A549 (cell line): ENCODE data around the gene MICOS13. TPM values are rescaled to one million over a fixed set of nuclear protein-coding genes. Genes with fewer than 3 reads are reported as not detected.

ENCODE experiments used
- ATAC-seq, 2 experiments: fragments of 200-7000 bp in 1 of 2; fragments of >200 bp in 1 of 2; cut with Nextera tagmentation in 1 of 2; cut with Tn5 transposase in 1 of 2; 3 replicates each; pipeline versions ENCODE4 v1.8.0 to v1.9.1; 2018 to 2020; ENCODE audit warnings: mild to moderate bottlenecking in 1 of 2, moderate library complexity in 1 of 2
- CTCF ChIA-PET: fragments of 300-600 bp; sonication (Branson Sonifier 250); formaldehyde crosslinking; extraction: SDS; loops from one replicate; lab custom pipeline; 2021; ENCODE audit warnings: antibody characterized with exemption, inconsistent platforms; lab: Yijun Ruan, JAX
- POLR2A ChIA-PET: fragments of 350-600 bp; formaldehyde crosslinking; extraction: SDS; loops from one replicate; lab custom pipeline; 2021; ENCODE audit warnings: antibody characterized with exemption, inconsistent platforms; lab: Yijun Ruan, JAX
- DNase-seq, 2 experiments: peaks; one replicate each; pipeline versions ENCODE4 v3.0.0 to v3.0.0-alpha.2; 2011 to 2016; ENCODE audit warnings: low read depth in 1 of 2, low spot score in 1 of 2
- FAIRE-seq: peaks from 2 replicates; lab custom pipeline; 2011; peaks lifted over from hg19 to GRCh38; lab: Jason Lieb, UNC
- H3K27ac ChIP-seq, 2 experiments: fragments of >200 bp; sonication (Bioruptor Twin); formaldehyde crosslinking; 3 replicates each; pipeline ENCODE4 v1.5.1; 2016 to 2017
- H3K4me1 ChIP-seq: fragments of >200 bp; sonication (Bioruptor Twin); formaldehyde crosslinking; 3 replicates; pipeline ENCODE4 v1.6.1; 2016
- H3K4me2 ChIP-seq: fragments of >200 bp; sonication (Bioruptor Twin); formaldehyde crosslinking; 3 replicates; pipeline ENCODE4 v1.6.1; 2016
- H3K4me3 ChIP-seq: fragments of >200 bp; sonication (Bioruptor Twin); formaldehyde crosslinking; 3 replicates; pipeline ENCODE4 v1.5.1; 2016
- H3K9me3 ChIP-seq: fragments of >200 bp; sonication (Bioruptor Twin); formaldehyde crosslinking; 3 replicates; pipeline ENCODE4 v1.6.1; 2016
- BHLHE40 ChIP-seq: IDR thresholded peaks from 2 replicates; pipeline ENCODE4 v1.6.1; 2012; ENCODE audit warnings: low read depth, low read length, inconsistent platforms
- CBX8 ChIP-seq: fragments of 200-600 bp; sonication (generic); IDR thresholded peaks from 2 replicates; pipeline ENCODE4 v1.6.1; 2016
- CHD2 ChIP-seq: fragments of 150-350 bp; IDR thresholded peaks from 2 replicates; pipeline ENCODE4 v1.6.1; 2014; ENCODE audit warnings: low read length; ENCODE audit not compliant: partially characterized antibody
- E2F6 ChIP-seq: IDR thresholded peaks from 2 replicates; pipeline ENCODE4 v1.6.1; 2012; ENCODE audit warnings: low read depth, borderline replicate concordance
- EHMT2 ChIP-seq: fragments of 200-600 bp; sonication (generic); IDR thresholded peaks from 2 replicates; pipeline ENCODE4 v1.6.1; 2016; ENCODE audit warnings: antibody characterized with exemption, low read depth, mild to moderate bottlenecking, moderate library complexity
- EP300 ChIP-seq, 2 experiments: fragments of >200 bp; sonication (Bioruptor Twin); formaldehyde crosslinking; IDR thresholded peaks; 2 replicates in 1 of 2; 3 replicates in 1 of 2; pipeline ENCODE4 v1.6.1; 2016 to 2017
- FOSL2 ChIP-seq, 2 experiments: fragments of 450-650 bp in 1 of 2; fragments of >200 bp in 1 of 2; sonication (Bioruptor Twin) in 1 of 2; formaldehyde crosslinking; IDR thresholded peaks; 2 replicates each; pipeline versions ENCODE4 v1.5.0 to v1.6.1; 2016 to 2020; ENCODE audit warnings: mild to moderate bottlenecking in 1 of 2, moderate library complexity in 1 of 2
- HMGXB4 ChIP-seq: fragments of 250-450 bp; sonication (Bioruptor Pico); IDR thresholded peaks from 2 replicates; pipeline ENCODE4 v1.5.0; 2021; ENCODE audit warnings: mild to moderate bottlenecking, moderate library complexity, borderline replicate concordance
- HOXB5 ChIP-seq: fragments of 250-450 bp; sonication (Bioruptor Pico); IDR thresholded peaks from 2 replicates; pipeline ENCODE4 v1.5.0; 2020; ENCODE audit warnings: mild to moderate bottlenecking, moderate library complexity
- JUN ChIP-seq, 2 experiments: fragments of >200 bp; sonication (Bioruptor Twin); formaldehyde crosslinking; IDR thresholded peaks; 2 replicates in 1 of 2; 3 replicates in 1 of 2; pipeline ENCODE4 v1.6.1; 2016 to 2017
- JUNB ChIP-seq: fragments of >200 bp; sonication (Bioruptor Twin); formaldehyde crosslinking; IDR thresholded peaks from 2 replicates; pipeline ENCODE4 v1.6.1; 2016
- KDM1A ChIP-seq: fragments of 200-600 bp; sonication (generic); IDR thresholded peaks from 2 replicates; pipeline ENCODE4 v1.6.1; 2016; ENCODE audit warnings: low read depth, mild to moderate bottlenecking
- MAFK ChIP-seq: fragments of 450-650 bp; IDR thresholded peaks from 2 replicates; pipeline ENCODE4 v1.6.1; 2014; ENCODE audit not compliant: partially characterized antibody
- MAX ChIP-seq: IDR thresholded peaks from 2 replicates; pipeline ENCODE4 v1.6.1; 2012
- MYC ChIP-seq: IDR thresholded peaks from 2 replicates; pipeline ENCODE4 v1.6.1; 2012; ENCODE audit warnings: mild to moderate bottlenecking, inconsistent platforms, low read length, improper control_type of control experiment, borderline replicate concordance
- NR3C1 ChIP-seq: fragments of >200 bp; sonication (Bioruptor Twin); formaldehyde crosslinking; IDR thresholded peaks from 3 replicates; pipeline ENCODE4 v1.6.1; 2017
- PHF8 ChIP-seq: fragments of 200-600 bp; sonication (generic); IDR thresholded peaks from 2 replicates; pipeline ENCODE4 v1.6.1; 2016; ENCODE audit warnings: low read depth, mild to moderate bottlenecking, antibody characterized with exemption, moderate library complexity, borderline replicate concordance
- POLR2A ChIP-seq: IDR thresholded peaks from 2 replicates; pipeline ENCODE4 v1.6.1; 2012; ENCODE audit warnings: mild to moderate bottlenecking, low read length
- RAD21 ChIP-seq, 2 experiments: fragments of >200 bp in 1 of 2; sonication (Bioruptor Twin) in 1 of 2; formaldehyde crosslinking in 1 of 2; IDR thresholded peaks in 1 of 2; conservative IDR thresholded peaks in 1 of 2; 2 replicates in 1 of 2; 3 replicates in 1 of 2; pipeline ENCODE4 v1.6.1; 2012 to 2018; ENCODE audit warnings: inconsistent platforms in 1 of 2
- RCOR1 ChIP-seq: fragments of 150-350 bp; IDR thresholded peaks from 2 replicates; pipeline ENCODE4 v1.6.1; 2014; ENCODE audit warnings: antibody characterized with exemption, low read length, low read depth
- RFX5 ChIP-seq: fragments of 450-650 bp; IDR thresholded peaks from 2 replicates; pipeline ENCODE4 v1.7.1; 2014; ENCODE audit warnings: antibody characterized with exemption, mild to moderate bottlenecking, moderate library complexity
- TP53 ChIP-seq: fragments of 250-450 bp; sonication (Bioruptor Pico); IDR thresholded peaks from 2 replicates; pipeline ENCODE4 v1.5.0; 2021; ENCODE audit warnings: mild to moderate bottlenecking, moderate library complexity
- ZC3H11A ChIP-seq: fragments of 450-650 bp; IDR thresholded peaks from 2 replicates; pipeline ENCODE4 v1.6.1; 2014; ENCODE audit warnings: antibody characterized with exemption, mild to moderate bottlenecking
- ZFP36 ChIP-seq: fragments of 450-650 bp; IDR thresholded peaks from 2 replicates; pipeline ENCODE4 v1.6.1; 2014; ENCODE audit warnings: borderline replicate concordance; ENCODE audit not compliant: partially characterized antibody
- WGBS: methylation state at CpG from one replicate; pipeline ENCODE4 v1.1.6; 2017; ENCODE audit errors: missing lambda C conversion rate; 5-methylcytosine and 5-hydroxymethylcytosine counted together
- polyA plus RNA-seq, 4 experiments: library from polyadenylated mRNA; depleted of rRNA in 3 of 4; stranded (reverse); fragments of >200 nt; fragmentation: RNase III in 1 of 4; extraction: RNeasy Plus Mini Kit Qiagen cat#74134 plus additional on column Dnase treatment in 1 of 4; gene quantifications; 2 replicates in 3 of 4; 3 replicates in 1 of 4; pipeline ENCODE4 v1.2.3, GENCODE V29; 2011 to 2017

MICOS13 gene
- polyA plus RNA-seq, 2 of the 4 experiments (the other 2 are of a cell fraction) = 20.5 to 48.8 TPM

- Histone ChIP-seq H3K27ac (no peak overlapping the region), H3K4me1 (0 out of 3 replicates have a peak, but pooled peaks cover 3% of the 10 kb centered on the region), H3K9me3 (no peaks in the 10 kb centered on the region), H3K4me2 (no peak overlapping the region), H3K4me3 (no peak overlapping the region)
- ChIA-PET CTCF (interaction anchor here (1.2 to 2.3 kb wide), 3 partner anchors 14 to 18 kb away, joined by 3 to 7 read pairs (median 4); partner anchors contain the start of genes CATSPERD and RPL36), POLR2A (interaction anchor here (1.9 kb wide), 1 partner anchor 17 kb away, joined by 5 read pairs; the partner anchor contains the start of gene RPL36)
- no peak for DNase-seq
- ATAC-seq = no peak
- no peak for TF ChIP-seq FOSL2 (IDR thresholded peaks at IDR 0.05)
- TF ChIP-seq FOSL2 (CRISPR knock-in tag; IDR thresholded peaks at IDR 0.05) = no peak
- TF ChIP-seq KDM1A = no peak
- no peak for TF ChIP-seq ZC3H11A
- no peak for TF ChIP-seq MAFK
- TF ChIP-seq CHD2 = no peak
- no peak for TF ChIP-seq RCOR1
- TF ChIP-seq CBX8 = no peak
- TF ChIP-seq MYC = no peak
- TF ChIP-seq JUN (IDR thresholded peaks at IDR 0.05) = no peak
- TF ChIP-seq E2F6 = no peak
- no peak for TF ChIP-seq NR3C1
- no peak for TF ChIP-seq RAD21 (conservative IDR thresholded peaks at IDR 0.05 in 1 of 2, IDR thresholded peaks at IDR 0.05 in 1 of 2)
- TF ChIP-seq TP53 = no peak
- no peak for TF ChIP-seq ZFP36
- TF ChIP-seq RFX5 = no peak
- TF ChIP-seq PHF8 = no peak
- no peak for TF ChIP-seq EHMT2
- no peak for TF ChIP-seq MAX
- TF ChIP-seq EP300 (IDR thresholded peaks at IDR 0.05) = no peak
- no peak for FAIRE-seq
- 95% methylated on average over 24 of the region's 35 CpGs for WGBS
These were observed 26.7 kb upstream of the MICOS13 start for GRCh38 chr19:5706876-5707573.

- DNase-seq = no peak
- CTCF ChIA-PET = interaction anchor here (1.0 to 1.2 kb wide), 2 partner anchors 14 to 19 kb away, joined by 3 to 4 read pairs; no protein-coding TSS in a partner anchor
- WGBS = 85% methylated on average over 15 of the region's 16 CpGs
These were observed 25.2 kb upstream of the MICOS13 start for GRCh38 chr19:5705552-5705951.

More at GRCh38 chr19:5705552-5705951, 25.2 kb upstream of the MICOS13 start:
- TF ChIP-seq BHLHE40 (no peak), ZFP36 (no peak), POLR2A (no peak), RAD21 (conservative IDR thresholded peaks at IDR 0.05 in 1 of 2, IDR thresholded peaks at IDR 0.05 in 1 of 2) (no peak), MYC (no peak), HOXB5 (CRISPR knock-in tag) (no peak), TP53 (no peak), HMGXB4 (CRISPR knock-in tag) (no peak), JUNB (no peak)
- no peak overlapping the region for H3K27ac ChIP-seq
- no peak overlapping the region for H3K4me2 ChIP-seq
- no peak for FAIRE-seq
- no peak for ATAC-seq
- H3K9me3 ChIP-seq = no peaks in the 10 kb centered on the region
- POLR2A ChIA-PET = interaction anchor here (0.7 to 1.9 kb wide), 3 partner anchors 13 to 16 kb away, joined by 3 to 11 read pairs (median 5); partner anchors contain the start of genes CATSPERD and RPL36
- H3K4me3 ChIP-seq = no peak overlapping the region
- 0 out of 3 replicates have a peak, but pooled peaks cover 3% of the 10 kb centered on the region for H3K4me1 ChIP-seq
